HG03354 (cell line): ENCODE measurements around the gene TRAPPC12.

Experiments used
- ATAC-seq: cut with Tn5 transposase; IDR thresholded peaks from one replicate; pipeline ENCODE4 v1.9.1; 2021; ENCODE audit warnings: mild to moderate bottlenecking; ENCODE audit not compliant: unreplicated experiment, poor library complexity, severe bottlenecking

TRAPPC12 gene

DNA sequence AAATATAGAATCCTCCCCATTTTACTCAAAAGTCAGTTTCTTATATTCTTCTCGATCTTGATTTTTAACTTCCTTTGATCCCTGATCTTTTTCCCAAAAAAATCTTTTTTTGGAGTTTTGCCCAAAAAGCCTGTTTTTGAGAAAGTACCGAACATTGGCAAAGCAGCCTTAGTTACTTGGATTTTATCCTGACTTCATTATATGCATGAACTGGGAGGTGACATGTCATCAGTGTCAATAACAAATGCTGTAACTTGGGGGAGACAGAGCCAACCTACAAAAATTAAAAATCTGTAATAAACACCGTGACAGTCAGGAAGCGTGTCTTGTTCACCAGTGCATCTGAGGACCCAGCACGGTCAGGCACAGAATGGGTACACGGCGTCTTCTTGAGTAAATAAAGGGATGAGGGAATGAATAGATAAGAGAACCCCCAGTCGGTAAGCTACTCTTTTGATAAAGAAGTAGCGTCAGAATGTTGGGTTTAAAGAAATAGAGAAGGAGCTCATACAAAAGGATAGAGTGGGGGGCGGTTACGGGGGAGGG, 24.9 kb downstream of the TRAPPC12 start:
- ATAC-seq: no peak

DNA sequence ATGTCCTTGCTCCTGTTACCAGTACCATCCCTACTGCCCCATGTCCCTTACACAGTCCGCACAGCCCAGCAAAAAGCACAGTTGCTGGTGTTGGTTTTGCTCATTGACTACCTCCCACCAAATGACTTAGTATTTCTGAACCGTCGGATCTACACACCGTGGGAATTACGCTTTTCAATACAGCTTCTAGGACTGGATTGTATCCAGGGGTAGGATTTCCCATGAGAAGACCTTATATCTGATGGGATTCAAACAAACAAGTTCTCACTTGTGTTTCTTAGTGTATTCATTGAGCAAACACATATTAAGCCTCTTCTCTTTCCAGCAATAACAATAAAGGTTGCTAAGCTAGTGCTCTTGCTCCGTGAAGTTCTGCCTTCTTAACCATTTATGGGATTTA, 25.8 kb downstream of the TRAPPC12 start:
- no peak for ATAC-seq

DNA sequence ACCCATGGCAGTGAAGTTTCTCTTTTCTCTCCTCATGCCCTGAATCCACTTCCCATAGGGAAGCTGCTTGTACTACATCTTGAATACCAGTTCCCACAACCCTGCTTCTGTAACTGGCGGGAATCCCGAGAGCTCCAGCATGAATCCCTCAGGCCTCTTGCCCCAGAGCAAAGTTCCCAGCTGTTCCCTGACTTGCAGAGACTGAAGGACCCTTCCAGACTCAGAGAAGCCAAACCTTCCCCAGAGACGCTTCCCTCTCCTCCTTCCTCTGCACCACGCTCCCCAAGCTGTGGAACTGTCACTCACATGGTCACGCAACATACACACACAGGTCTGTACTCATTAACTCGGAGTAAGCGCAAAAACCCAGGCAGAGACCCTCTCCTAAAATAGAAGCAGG, 26.4 kb downstream of the TRAPPC12 start:
- no peak for ATAC-seq

DNA sequence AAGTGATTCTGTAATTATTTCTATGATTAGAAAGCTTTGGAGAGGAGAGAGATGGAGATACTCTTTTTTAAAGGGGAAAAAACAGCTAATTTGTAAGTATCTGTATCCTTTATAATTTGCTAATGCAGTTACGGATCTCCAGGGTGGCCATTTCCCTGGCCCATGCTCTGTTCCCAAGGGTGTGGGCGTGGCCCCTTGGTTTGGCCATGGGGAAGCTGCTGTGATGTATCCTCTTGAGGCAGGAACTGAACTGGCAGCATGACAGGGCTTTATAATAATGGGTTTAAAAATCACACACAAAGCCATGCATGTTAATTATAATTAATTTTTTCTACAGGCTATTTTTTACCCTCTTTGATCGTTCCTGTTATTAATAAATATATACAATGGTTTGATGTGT, 27.0 kb downstream of the TRAPPC12 start:
- ATAC-seq: no peak

DNA sequence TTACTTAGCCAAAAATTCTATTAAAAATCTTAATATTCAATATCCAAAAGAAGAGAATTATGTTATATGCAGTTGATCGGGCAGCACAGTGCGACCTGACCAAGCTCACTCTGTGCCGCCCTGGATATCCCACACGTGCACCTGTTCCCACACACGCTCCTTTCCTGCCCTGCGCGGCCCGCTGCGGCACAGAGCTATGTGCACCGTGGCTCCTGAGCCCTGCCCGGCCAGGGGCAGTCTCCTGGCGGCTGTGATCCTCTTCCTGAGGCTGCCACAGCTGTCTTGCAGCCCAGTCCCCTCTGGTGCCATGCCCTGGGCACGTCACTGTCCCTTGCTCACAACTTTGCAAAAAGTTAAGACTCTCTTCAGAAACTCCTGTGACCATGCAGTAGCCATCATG, 29.3 kb downstream of the TRAPPC12 start:
- ATAC-seq: no peak

DNA sequence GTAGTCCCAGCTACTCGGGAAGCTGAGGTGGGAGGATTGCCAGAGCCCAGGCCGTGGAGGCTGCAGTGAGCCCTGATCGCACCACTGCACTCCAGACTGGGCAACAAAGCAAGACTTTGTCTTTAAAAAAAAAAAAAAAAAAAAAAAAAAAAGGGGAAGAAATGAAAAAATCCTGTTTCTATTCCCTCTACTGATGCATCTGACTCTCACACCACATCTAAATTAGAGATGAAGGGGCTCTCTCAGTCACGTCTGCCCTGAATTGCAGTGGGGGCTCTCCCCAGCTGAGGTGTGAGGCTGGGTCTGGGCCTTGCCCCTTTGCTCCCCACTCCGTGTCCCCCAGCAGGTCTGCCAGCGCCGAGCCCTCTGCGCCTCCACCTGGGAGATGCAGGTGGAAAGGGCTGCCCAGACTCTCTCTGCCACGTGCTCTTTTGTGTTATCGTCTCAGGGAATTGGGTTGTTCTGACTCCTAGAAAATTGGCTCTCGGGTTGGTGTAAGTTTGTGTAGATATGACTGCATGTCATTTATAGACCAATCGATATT, 30.2 kb downstream of the TRAPPC12 start:
- ATAC-seq: no peak

DNA sequence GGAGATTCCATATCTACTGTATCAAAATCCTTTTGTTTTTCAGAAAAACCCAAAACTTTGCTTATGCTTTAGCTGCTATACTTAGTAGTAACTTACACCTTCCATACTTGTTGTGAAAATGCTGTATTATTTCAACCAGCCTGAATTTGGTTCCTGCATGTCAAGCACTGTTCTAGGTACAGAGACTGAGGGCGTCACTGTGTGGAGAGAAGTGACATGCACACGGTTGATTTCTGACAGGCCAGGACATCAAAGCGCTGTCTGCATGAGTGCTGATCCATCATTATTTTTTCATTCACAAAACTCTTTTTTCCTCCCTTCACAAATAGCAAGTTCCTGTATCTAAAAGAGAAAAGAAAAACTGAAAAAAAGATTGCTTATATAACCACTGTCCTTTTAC, 31.6 kb downstream of the TRAPPC12 start:
- ATAC-seq: no peak

DNA sequence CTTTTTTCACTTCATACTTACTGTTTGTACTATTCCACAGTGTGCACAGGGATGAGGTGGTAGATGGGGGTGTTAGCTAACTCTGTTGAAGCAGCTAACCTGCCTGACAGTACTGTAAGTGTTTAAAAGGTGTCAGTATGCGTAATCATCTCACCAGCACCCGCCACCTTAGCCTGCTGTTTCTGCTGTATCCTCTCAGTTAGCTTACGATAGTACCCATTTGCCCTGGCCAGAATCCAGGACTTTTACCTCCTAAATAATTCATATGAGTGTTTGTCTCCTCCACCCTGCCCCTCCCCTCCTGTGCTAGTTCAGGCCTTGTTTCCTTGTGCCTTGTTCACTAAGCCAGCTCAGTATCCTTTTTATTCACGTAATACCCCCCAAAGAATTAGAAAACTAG, 34.2 kb downstream of the TRAPPC12 start:
- ATAC-seq: no peak

DNA sequence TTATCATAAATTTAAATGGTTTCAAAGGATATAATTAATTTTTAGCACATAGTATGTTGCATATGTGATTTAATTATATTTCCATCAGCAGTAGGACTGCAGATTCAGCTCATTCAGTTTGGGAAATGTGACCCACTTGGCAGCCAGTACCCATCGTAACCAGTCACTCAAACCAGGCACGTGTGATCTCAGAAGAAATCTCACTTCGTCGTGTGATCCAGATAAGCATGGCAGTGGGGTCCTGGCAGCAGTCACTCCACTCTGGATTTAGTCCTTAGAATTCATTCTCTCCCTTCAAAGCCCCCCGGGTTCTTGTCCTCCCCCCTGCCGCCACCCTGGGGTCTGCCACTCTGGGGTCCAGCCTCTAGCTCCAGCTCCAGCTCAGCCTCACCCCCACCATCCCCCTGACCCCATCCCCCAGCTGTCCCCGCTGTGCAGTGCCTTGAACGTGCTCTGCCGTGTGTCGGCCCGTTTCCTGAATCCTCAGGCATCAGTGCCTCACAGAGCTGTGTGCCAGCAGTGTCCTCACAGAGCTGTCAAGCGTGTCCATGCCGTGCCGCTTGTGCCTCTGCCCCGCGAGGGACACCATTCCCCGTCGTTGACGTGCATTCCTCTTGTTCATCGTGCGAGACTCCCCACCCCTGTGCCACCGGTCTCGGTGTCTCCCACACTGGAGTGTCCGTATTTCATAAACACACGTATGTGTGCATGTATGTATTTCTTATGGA, 34.8 kb downstream of the TRAPPC12 start:
- ATAC-seq: no peak

DNA sequence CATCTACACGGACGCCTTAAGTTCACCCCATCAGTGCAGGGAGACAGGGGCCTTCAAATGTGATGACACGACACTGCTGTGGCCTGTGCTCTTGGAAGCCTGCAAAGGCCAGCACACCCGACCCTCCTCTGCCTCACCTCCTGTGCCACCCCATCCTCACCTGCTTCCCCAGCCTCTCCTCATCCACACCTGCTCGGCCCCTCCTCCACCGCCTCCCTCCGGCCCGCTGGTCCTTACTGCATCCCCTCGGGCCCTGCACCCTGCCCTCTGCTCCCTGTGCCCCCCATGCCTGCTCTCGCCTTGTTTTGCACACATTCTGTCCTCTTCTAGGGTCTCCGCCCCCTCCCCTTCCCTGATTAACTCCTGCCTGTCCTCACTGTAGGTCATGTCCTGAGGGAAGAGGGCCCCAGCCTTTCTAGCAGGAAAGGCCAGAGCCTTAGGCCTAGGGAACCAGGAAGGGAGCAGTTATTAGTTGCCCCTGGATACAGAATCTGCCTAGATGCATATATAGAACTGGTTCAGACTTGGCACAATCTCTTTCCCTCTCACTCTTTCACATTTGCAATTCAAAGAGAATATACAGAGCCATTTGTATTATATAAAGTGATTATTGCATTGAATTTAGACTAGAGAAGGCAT, 39.4 kb downstream of the TRAPPC12 start:
- ATAC-seq: no peak

DNA sequence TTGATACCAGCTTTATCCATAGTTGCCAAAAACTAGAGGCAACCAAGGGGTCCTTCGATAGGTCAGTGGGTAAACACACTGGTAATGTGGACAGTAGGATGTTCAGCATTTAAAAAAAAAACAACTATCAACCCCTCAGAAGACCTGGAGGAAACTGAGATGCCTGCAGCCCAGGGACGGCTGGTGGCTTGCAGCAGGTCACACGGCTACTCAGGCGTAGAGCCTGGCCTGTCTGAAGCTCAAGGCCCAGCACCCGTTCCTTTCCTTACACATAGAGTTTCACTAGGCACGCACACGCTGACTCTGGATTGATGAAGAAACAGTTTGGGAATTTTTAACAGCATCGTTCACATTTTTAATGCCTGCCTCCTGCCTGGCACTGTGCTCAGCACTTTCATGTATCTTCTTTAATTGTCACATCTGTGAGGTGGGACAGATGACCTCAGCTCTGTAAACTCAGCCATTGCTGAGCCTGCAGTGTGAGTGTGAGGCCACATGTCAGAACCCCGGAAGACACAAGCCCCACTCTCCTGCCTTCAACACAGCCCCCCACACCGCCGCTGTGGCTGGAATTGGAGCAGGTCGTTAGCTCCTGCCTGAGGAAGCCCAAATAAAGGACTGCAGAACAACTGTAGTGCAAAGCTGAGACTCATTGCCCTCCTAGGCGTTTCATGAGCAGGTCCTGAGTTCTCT, 40.7 kb downstream of the TRAPPC12 start:
- no peak for ATAC-seq

DNA sequence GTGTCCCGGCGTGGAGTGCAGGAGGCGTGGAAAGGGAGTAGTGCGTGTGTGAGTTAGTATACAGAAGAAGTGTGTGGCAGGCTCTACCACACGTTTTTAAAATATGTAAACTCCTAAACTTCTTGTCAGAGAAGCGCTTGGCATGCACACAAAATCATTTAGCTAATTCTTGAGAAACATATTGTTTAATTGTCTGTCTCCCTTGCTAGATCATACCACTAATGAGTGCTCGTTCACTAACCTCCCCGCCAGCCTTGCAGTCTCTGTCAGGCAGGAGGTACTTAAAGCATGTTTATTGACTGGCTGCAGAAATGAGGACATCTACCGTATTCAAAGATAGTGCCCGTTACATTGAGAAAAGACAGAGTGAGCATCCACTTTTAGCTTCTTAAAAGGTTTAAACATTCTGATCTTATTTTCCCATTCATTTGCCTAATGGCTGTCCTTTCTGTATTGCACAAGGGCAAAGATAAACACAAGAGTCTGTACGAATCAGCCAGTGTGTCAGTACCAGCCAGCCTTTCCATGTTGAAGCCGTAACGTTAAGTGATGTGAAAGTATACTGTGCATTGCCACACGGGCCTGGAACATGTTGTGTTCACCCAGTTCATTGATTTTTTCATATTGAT, 41.4 kb downstream of the TRAPPC12 start:
- no peak for ATAC-seq

DNA sequence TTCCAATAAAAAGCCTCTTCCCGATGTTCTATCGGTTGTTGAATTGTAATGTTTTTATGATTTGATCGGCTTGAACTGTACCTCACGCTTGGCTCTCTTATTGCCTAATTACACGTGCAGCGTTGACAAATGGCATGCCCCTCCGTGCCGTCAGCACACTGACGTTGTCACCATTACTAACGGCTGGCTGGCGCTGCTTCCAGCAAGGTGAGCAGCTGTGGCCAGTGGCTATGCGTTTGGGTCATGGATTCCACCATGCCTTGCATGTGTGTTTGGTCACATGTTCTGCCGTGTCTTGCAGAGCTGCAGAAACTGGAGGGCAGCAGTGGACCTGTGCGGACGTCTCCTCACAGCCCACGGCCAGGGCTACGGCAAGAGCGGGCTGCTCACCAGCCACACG, 42.1 kb downstream of the TRAPPC12 start:
- ATAC-seq: no peak

DNA sequence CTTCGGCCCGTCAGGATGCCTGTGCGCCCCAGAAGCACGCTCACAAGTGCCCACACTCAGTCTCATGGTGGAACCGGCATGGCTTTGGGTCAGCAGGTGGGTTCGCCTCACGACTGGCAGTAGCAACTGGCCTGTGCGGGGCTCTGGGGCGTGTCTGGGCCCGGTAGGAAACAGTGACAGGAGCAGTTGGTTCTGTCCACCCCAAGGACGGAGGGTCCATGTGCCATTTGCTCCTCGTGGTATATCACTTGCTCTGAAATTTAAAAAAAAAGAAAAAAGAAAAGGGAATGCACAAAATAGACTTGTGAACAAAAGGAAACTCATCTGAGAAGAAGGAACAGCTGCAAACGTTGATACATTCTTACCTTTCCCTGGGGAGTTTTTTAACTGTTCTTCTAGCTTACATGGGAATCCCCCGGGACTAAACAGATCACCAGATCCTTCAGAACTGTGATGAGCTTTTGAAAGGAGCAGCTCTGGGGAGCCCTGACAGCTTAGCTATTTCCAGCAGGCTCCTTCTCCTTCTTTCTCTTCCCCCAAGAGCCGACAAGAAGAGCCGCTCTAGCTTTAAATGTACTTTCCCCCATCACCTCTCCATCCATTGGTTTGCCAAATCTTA, 42.8 kb downstream of the TRAPPC12 start:
- ATAC-seq: peak; percentile 42

DNA sequence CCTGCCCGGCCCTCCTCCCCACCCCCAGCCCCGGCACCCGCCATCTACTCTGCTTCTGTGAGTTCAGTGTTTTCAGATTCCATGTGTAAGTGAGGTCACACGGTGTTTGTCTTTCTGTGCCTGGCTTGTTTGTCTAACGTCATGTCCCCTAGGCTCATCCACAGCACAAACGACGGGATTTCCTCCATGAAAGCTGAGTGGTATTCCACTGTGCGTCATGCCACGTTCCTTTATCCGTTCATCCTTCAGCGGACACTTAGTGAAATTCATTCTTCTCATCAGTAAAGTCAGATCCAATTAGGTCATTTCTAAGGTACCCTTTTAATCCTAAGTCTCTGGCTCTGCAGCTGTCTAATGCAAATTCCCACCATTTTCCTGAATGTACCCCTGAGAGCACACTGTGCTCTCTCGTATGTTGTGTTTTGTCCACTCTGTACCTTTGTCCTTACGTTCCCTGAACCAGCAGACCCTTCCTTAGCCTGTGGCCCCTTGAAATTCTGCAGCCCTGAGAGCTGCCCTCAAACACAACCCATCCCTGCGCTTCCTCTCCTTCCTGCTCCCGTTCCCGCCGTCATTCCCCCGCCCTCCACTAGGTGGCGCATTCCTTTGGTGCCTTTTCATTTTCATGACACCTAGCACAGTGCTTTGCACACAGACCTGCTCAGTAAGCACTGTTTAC, 44.1 kb downstream of the TRAPPC12 start:
- peak; percentile 58 for ATAC-seq

DNA sequence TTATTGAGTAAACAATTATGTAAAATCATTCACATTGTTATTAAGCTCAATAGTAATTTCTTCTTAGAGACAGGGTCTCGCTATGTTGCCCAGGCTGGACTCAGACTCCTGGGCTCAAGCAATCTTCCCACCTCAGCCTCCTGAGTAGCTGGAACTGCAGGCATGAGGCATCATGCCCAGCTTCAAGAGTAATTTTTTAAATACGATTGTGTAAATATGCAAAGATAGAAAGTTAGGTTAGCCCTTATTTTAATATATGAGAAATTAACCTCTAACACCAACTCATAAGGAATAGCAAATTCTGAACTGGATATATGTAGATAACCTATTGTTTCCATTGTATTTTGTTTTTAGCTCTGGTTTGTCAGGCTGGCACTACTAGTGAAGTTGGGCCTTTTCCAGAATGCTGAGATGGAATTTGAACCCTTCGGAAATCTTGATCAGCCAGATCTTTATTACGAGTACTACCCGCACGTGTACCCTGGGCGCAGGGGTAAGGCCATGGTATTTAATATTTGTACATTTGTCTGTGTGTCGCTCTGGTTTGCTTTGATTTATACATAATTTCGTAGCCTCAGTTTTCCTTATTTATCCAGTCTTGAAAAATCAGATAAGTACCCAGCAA, 44.8 kb downstream of the TRAPPC12 start:
- ATAC-seq: no peak

DNA sequence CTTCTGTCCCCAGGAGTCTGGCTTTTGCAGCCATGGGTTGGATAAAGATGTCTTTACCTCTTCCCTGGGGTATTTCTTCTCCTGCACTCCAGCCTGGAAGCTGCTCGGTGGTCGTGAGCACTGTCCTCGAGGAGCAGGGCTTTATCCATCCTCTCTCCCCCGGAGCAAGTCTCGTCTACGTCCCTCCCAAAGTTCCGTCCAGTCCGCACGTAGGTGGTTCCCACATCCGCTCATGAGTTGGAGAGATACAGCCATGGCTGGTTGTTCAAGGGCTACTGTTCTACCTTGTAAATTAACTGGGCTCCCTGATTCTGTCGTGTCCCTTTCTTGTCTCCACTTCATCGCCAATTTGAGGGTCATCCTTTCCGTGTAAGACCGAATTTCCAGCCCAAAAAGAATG, 47.1 kb downstream of the TRAPPC12 start:
- ATAC-seq: no peak

DNA sequence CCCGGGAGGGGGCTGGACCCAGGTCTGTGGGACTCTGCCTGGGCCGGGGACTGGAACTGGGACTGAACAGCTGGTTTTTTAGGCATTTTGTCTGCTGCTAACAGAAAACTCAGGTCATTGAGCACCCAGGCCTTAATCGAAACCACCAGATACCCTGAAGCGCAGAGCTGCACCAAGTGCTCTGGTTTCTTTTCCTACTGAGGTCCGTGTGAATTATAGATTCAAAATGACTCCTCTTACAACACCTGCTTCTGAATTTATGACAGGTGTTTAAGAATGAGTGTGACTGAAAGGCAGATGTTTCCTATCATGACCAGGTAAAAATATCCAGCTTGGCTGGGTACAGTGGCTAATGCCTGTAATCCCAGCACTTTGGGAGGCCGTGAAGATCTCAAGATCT, 47.8 kb downstream of the TRAPPC12 start:
- peak; percentile 57 for ATAC-seq

DNA sequence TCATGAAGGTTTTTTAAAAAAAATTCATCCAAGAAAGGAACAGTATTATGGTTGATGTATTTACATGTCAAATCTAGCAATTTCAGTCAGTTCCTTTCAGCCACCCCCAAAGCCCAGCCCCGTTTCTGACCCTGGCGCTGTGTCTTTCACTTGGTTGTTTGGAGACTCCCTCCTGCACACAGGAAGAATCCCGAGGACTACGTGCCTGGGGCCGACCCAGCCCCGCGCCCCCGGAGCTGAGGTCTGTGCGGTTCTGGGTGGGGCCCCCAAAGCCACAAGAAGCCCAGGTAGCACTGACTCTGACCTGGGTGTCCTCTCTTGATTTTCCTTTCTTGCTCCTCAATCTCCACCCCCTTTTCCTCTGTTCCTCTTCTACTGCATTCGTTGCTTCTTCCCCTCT, 49.1 kb downstream of the TRAPPC12 start:
- ATAC-seq: no peak
